H9 (cell line): ENCODE data around the gene DAPK1. TPM values are rescaled to one million over a fixed set of nuclear protein-coding genes. Genes with fewer than 3 reads are reported as not detected.

Source experiments
- DNase-seq: peaks from one replicate; pipeline ENCODE4 v3.0.0-alpha.2; 2017
- H2AFZ ChIP-seq: one replicate; pipeline ENCODE4 v1.6.1; 2013; ENCODE audit warnings: mild to moderate bottlenecking, low read length, control low read depth, moderate library complexity
- H2AK5ac ChIP-seq: 2 replicates; pipeline ENCODE4 v1.6.1; 2013; ENCODE audit warnings: low read length, control low read depth, mixed read lengths; ENCODE audit not compliant: insufficient read length
- H2BK120ac ChIP-seq: one replicate; pipeline ENCODE4 v1.6.1; 2013; ENCODE audit warnings: low read depth, mild to moderate bottlenecking, low read length, control low read depth, inconsistent platforms; ENCODE audit not compliant: poor library complexity, severe bottlenecking
- H2BK12ac ChIP-seq: 2 replicates; pipeline ENCODE4 v1.6.1; 2013; ENCODE audit warnings: low read length, control low read depth, mixed read lengths, low read depth; ENCODE audit not compliant: insufficient read length
- H2BK15ac ChIP-seq: 2 replicates; pipeline ENCODE4 v1.6.1; 2013; ENCODE audit warnings: low read depth, low read length, control low read depth
- H2BK20ac ChIP-seq: one replicate; pipeline ENCODE4 v1.6.1; 2013; ENCODE audit warnings: low read depth, mild to moderate bottlenecking, low read length, control low read depth, inconsistent platforms; ENCODE audit not compliant: poor library complexity, severe bottlenecking
- H2BK5ac ChIP-seq: 2 replicates; pipeline ENCODE4 v1.6.1; 2013; ENCODE audit warnings: low read length, control low read depth, mixed read lengths; ENCODE audit not compliant: insufficient read length
- H3K14ac ChIP-seq: 2 replicates; pipeline ENCODE4 v1.6.1; 2013; ENCODE audit warnings: low read length, control low read depth; ENCODE audit not compliant: insufficient read depth
- H3K18ac ChIP-seq: 2 replicates; pipeline ENCODE4 v1.6.1; 2013; ENCODE audit warnings: low read depth, mild to moderate bottlenecking, mixed read lengths, low read length, control low read depth; ENCODE audit not compliant: insufficient read length
- H3K23ac ChIP-seq: 2 replicates; pipeline ENCODE4 v1.6.1; 2013; ENCODE audit warnings: low read length, control low read depth, mixed read lengths, low read depth; ENCODE audit not compliant: insufficient read length
- H3K23me2 ChIP-seq: 2 replicates; pipeline ENCODE4 v1.6.1; 2013; ENCODE audit warnings: low read depth, mild to moderate bottlenecking, mixed read lengths, low read length, control low read depth; ENCODE audit not compliant: insufficient read length, poor library complexity, severe bottlenecking
- H3K27ac ChIP-seq: 2 replicates; pipeline ENCODE4 v1.5.1; 2013; ENCODE audit warnings: low read length, control low read depth, mixed read lengths, low read depth; ENCODE audit not compliant: insufficient read length
- H3K27me3 ChIP-seq: 2 replicates; pipeline ENCODE4 v1.6.1; 2013; ENCODE audit warnings: low read length, control low read depth, inconsistent platforms; ENCODE audit not compliant: insufficient read depth
- H3K4ac ChIP-seq: 2 replicates; pipeline ENCODE4 v1.6.1; 2013; ENCODE audit warnings: low read depth, mild to moderate bottlenecking, control low read depth, inconsistent platforms, low read length, moderate library complexity
- H3K4me1 ChIP-seq: 2 replicates; pipeline ENCODE4 v1.6.1; 2013; ENCODE audit warnings: low read length, control low read depth, inconsistent platforms; ENCODE audit not compliant: insufficient read depth
- H3K4me2 ChIP-seq: 2 replicates; pipeline ENCODE4 v1.6.1; 2013; ENCODE audit warnings: low read length, control low read depth, mixed read lengths; ENCODE audit not compliant: insufficient read length, insufficient read depth
- H3K56ac ChIP-seq: 2 replicates; pipeline ENCODE4 v1.6.1; 2013; ENCODE audit warnings: low read depth, mild to moderate bottlenecking, mixed read lengths, low read length, control low read depth; ENCODE audit not compliant: insufficient read length
- H3K79me1 ChIP-seq: 2 replicates; pipeline ENCODE4 v1.6.1; 2013; ENCODE audit warnings: low read depth, mild to moderate bottlenecking, moderate library complexity, low read length, control low read depth, inconsistent platforms; ENCODE audit not compliant: insufficient read depth, poor library complexity, severe bottlenecking
- H3K79me2 ChIP-seq: 2 replicates; pipeline ENCODE4 v1.6.1; 2013; ENCODE audit warnings: low read length, control low read depth, inconsistent platforms; ENCODE audit not compliant: insufficient read depth
- H3K9ac ChIP-seq: 2 replicates; pipeline ENCODE4 v1.6.1; 2013; ENCODE audit warnings: low read length, control low read depth, mixed read lengths; ENCODE audit not compliant: insufficient read length; ENCODE audit errors: extremely low read depth
- H3K9me3 ChIP-seq: one replicate; pipeline ENCODE4 v1.6.1; 2013; ENCODE audit warnings: low read depth, low read length, inconsistent platforms; ENCODE audit not compliant: control insufficient read depth
- H3T11ph ChIP-seq: one replicate; pipeline ENCODE4 v1.6.1; 2013; ENCODE audit warnings: mild to moderate bottlenecking, low read length, control low read depth, inconsistent platforms
- H4K20me1 ChIP-seq: one replicate; pipeline ENCODE4 v1.6.1; 2013; ENCODE audit not compliant: control insufficient read depth, insufficient read length, insufficient read depth
- H4K5ac ChIP-seq: 2 replicates; pipeline ENCODE4 v1.6.1; 2013; ENCODE audit warnings: low read depth, mild to moderate bottlenecking, mixed read lengths, low read length, control low read depth; ENCODE audit not compliant: insufficient read length
- H4K8ac ChIP-seq: replicated peaks from 2 replicates; pipeline ENCODE4 v1.6.1; 2013; ENCODE audit warnings: low read length, control low read depth, mixed read lengths, low read depth; ENCODE audit not compliant: insufficient read length
- H4K91ac ChIP-seq: 2 replicates; pipeline ENCODE4 v1.6.1; 2013; ENCODE audit warnings: low read depth, mild to moderate bottlenecking, moderate library complexity, mixed read lengths, low read length, control low read depth; ENCODE audit not compliant: insufficient read length
- H3K27ac Mint-ChIP-seq, 3 experiments: 2 replicates in 2 of 3; 3 replicates in 1 of 3; pipeline ENCODE4 v1.8.0; 2020 to 2021; ENCODE audit warnings: mixed read lengths in 3 of 3, mild to moderate bottlenecking in 1 of 3, moderate library complexity in 1 of 3
- H3K27me3 Mint-ChIP-seq: 2 replicates; pipeline ENCODE4 v1.8.0; 2021; ENCODE audit warnings: low read depth, mild to moderate bottlenecking, moderate library complexity, mixed read lengths
- H3K36me3 Mint-ChIP-seq, 3 experiments: 2 replicates in 2 of 3; 3 replicates in 1 of 3; pipeline ENCODE4 v1.8.0; 2020 to 2021; ENCODE audit warnings: low read depth in 3 of 3, mixed read lengths in 3 of 3; ENCODE audit not compliant: insufficient read depth in 1 of 3
- H3K4me1 Mint-ChIP-seq, 2 experiments: 2 replicates each; pipeline ENCODE4 v1.8.0; 2020; ENCODE audit warnings: mixed read lengths in 2 of 2
- H3K4me3 Mint-ChIP-seq, 2 experiments: 2 replicates in 1 of 2; 3 replicates in 1 of 2; pipeline ENCODE4 v1.8.0; 2020 to 2021; ENCODE audit warnings: mild to moderate bottlenecking in 2 of 2, mixed read lengths in 2 of 2, moderate library complexity in 1 of 2
- H3K9me3 Mint-ChIP-seq, 2 experiments: 2 replicates in 1 of 2; 3 replicates in 1 of 2; pipeline ENCODE4 v1.8.0; 2020; ENCODE audit warnings: mild to moderate bottlenecking in 2 of 2, mixed read lengths in 2 of 2, moderate library complexity in 1 of 2
- CTCF ChIP-seq: fragments of 200-600 bp; sonication (generic); conservative IDR thresholded peaks from 3 replicates; pipeline ENCODE4 v1.8.0; 2021; ENCODE audit warnings: antibody characterized with exemption, mild to moderate bottlenecking
- WGBS: extraction: QIAGEN DNeasy Blood & Tissue Kit; methylation state at CpG from one replicate; pipeline ENCODE4 v1.1.7; 2013; ENCODE audit warnings: missing lambda C conversion rate, low lambda C conversion rate, mixed read lengths; ENCODE audit not compliant: insufficient read length; ENCODE audit errors: extremely low coverage; 5-methylcytosine and 5-hydroxymethylcytosine counted together
- total RNA-seq: library from RNA; stranded (reverse); gene quantifications from 2 replicates; pipeline ENCODE4 v1.2.1, GENCODE V29; 2021

The DAPK1 gene
- total RNA-seq, 1 experiment from 2014 or later, result 79.4 TPM

DNA sequence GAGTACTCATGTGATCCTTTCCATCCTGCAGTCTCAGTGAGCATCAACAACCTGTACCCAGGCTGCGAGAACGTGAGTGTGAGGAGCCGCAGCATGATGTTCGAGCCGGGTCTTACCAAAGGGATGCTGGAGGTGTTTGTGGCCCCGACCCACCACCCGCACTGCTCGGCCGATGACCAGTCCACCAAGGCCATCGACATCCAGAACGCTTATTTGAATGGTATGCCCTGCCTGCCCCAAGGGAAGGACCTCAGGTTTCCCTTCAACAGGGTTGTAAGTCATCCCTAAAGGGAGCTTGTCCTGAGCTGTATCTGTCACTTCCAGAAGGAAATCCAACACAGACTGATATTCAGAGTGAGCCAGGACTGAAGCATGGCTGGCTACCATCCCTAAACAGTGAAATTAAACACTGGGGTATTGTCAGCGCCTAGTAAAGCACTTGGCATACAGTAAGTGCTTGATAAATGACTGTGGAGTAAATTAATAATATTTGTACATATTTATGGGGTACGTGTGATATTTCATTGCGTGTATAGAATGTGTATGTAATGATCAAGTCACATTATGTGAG, 188.9 kb downstream of the DAPK1 start:
- Histone ChIP-seq H3K27ac (no peak overlapping the region), H2BK120ac (no peak overlapping the region), H4K5ac (no peak overlapping the region), H3K9me3 (no peaks in the 10 kb centered on the region), H4K8ac (no peak overlapping the region), H3K9ac (no peak overlapping the region), H3K4ac (no peak overlapping the region), H4K20me1 (no peaks in the 10 kb centered on the region), H2BK20ac (no peak overlapping the region), H3K14ac (no peak overlapping the region), H2AFZ (no peak overlapping the region), H3K4me2 (no peak overlapping the region), H3K27me3 (no peaks in the 10 kb centered on the region), H3T11ph (no peak overlapping the region), H3K56ac (no peak overlapping the region), H2AK5ac (no peak overlapping the region), H3K23ac (no peak overlapping the region), H2BK12ac (no peak overlapping the region), H3K79me2 (no peaks in the 10 kb centered on the region), H2BK15ac (no peak overlapping the region), H4K91ac (no peak overlapping the region), H2BK5ac (no peak overlapping the region), H3K79me1 (no peaks in the 10 kb centered on the region), H3K4me1 (no peaks in the 10 kb centered on the region), H3K23me2 (no peaks in the 10 kb centered on the region), H3K18ac (no peak overlapping the region)
- no peak for TF ChIP-seq CTCF
- no peak for DNase-seq
- no peaks in the 10 kb centered on the region for H3K9me3 Mint-ChIP-seq
- peak overlapping the region in 1 of 3 experiments; percentile 15; a peak in 1 of 7 replicates for H3K27ac Mint-ChIP-seq
- H3K27me3 Mint-ChIP-seq, result no peaks in the 10 kb centered on the region
- peaks cover 60 to 66% (median 65%) of the 10 kb centered on the region in 3 experiments for H3K36me3 Mint-ChIP-seq
- H3K4me1 Mint-ChIP-seq, result peaks cover 9 to 13% of the 10 kb centered on the region in 2 experiments; a peak in 3 of 4 replicates
- WGBS, result no CpG with 5 or more reads among the region's 14 CpGs
- H3K4me3 Mint-ChIP-seq, result no peak overlapping the region
